Measurements from ENCODE around the gene CSH2. TPM values are rescaled to one million over a fixed set of nuclear protein-coding genes. Genes with fewer than 3 reads are reported as not detected.
"Not testable (repeated sequence)": the region's sequence is repeated elsewhere in the genome, so short reads cannot be mapped to it uniquely, and the experiment has no call there.

The CSH2 gene
- total and polyA plus RNA-seq, 2 donors from 2014 or later: not detected

DNA sequence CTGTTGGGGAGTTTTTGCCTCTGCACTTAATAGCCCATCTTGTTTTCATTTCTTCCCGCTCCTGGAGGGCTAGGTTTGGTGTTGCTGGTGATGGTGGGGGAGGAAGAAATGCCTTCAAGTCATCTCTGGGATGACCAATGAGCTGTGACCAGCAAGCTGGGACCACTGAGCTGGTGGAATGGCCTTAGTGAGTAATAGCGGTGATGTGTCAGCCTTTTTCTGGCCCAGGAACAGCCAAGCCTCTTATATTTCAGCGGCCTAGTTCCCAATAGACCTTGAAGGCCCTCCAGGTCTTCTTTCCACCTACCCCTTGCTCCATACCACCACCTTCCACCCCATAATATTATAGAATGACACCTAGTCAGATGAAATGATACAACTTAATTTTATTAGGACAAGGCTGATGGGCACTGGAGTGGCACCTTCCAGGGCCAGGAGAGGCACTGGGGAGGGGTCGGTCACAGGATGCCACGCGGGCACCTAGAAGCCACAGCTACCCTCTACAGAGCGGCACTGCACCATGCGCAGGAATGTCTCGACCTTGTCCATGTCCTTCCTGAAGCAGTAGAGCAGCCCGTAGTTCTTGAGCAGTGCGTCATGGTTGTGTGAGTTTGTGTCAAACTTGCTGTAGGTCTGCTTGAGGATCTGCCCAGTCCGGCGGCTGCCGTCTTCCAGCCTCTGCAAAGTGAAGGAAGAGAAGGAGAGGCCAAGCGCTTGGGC, 1.7 kb downstream of the CSH2 start:
- H3K4me1 ChIP-seq (ENCODE audit: control insufficient read depth in 2 of 3, insufficient read depth in 2 of 3, low read depth in 1 of 3, low read length in 3 of 3); H3K9me3 ChIP-seq (ENCODE audit: control insufficient read depth in 2 of 3, insufficient read depth in 1 of 3, low read length in 3 of 3); FAIRE-seq; intact Hi-C loops (cut with DNase I); H3K4me3 ChIP-seq (ENCODE audit: low read length in 3 of 3); DNase-seq; H3K27me3 ChIP-seq (ENCODE audit: control insufficient read depth, insufficient read depth, low read length); H3K36me3 ChIP-seq (ENCODE audit: control insufficient read depth in 2 of 3, insufficient read depth in 3 of 3, low read length in 3 of 3); H3K9ac ChIP-seq (ENCODE audit: low read length in 3 of 3); H3K27ac ChIP-seq (ENCODE audit: low read depth in 2 of 2, low read length in 2 of 2): not testable (repeated sequence)

DNA sequence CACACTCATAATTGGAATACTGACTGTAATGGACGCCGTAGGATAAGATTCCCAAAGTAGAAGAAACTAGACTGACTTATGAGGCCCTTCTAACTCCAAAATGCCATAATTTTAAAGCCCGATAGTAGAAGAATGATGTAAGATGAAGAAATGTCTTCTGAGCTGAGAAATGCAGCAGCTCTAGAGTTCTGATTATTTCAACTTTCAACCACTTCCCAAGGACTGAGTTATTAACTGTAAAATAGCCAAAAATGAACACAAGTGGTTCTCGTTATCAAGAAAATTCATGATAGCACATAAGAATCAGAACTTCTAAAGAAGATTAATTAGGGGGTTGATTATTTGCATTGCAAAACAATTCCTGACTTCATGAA, 3.2 kb downstream of the CSH2 start:
- H3K4me3 ChIP-seq (ENCODE audit: low read length in 3 of 3); H3K9ac ChIP-seq (ENCODE audit: low read length in 3 of 3); FAIRE-seq; H3K36me3 ChIP-seq (ENCODE audit: control insufficient read depth in 2 of 3, insufficient read depth in 3 of 3, low read length in 3 of 3); H3K4me1 ChIP-seq (ENCODE audit: control insufficient read depth in 2 of 3, insufficient read depth in 2 of 3, low read depth in 1 of 3, low read length in 3 of 3); intact Hi-C loops (cut with DNase I); H3K27me3 ChIP-seq (ENCODE audit: control insufficient read depth, insufficient read depth, low read length); H3K9me3 ChIP-seq (ENCODE audit: control insufficient read depth in 2 of 3, insufficient read depth in 1 of 3, low read length in 3 of 3); H3K27ac ChIP-seq (ENCODE audit: low read depth in 2 of 2, low read length in 2 of 2); DNase-seq: not testable (repeated sequence)

DNA sequence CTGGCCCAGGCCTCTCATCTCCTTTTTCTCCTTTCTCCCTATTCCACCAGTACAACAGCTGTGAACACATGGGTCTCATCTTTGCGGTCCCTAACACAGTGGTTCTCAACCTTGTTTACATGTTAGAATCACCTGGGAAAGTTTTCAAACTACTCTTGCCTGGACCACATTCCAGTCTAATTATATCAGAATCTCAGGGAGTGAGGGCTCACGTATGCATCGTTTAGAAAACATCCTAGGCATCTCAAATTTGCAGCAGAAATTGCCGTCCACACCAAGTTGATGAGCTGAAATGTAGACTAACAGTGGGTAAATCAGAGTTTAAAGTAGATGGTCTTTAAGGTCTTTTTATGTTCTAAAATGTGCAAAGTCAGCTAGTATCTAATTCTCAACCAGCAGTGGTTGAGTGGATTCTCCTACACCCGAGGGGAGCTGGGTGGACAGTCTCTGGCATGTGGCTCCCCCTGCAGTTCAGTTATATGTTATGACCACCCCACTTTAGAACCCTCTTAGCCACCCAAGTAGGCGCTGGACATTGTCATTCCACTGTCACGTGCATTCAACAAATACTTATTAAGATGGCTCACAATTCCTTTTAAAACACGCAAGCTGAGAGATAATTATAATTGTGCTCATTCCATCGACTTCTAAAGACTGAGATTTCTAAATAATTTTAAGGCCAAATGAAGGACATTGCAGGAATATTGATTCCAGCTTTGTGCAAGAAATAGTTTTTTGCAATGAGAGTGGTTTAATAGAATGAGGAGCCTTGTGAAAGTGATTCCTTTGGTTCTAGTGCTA, 3.8 kb downstream of the CSH2 start:
- DNase-seq; intact Hi-C loops (cut with DNase I): not testable (repeated sequence)

DNA sequence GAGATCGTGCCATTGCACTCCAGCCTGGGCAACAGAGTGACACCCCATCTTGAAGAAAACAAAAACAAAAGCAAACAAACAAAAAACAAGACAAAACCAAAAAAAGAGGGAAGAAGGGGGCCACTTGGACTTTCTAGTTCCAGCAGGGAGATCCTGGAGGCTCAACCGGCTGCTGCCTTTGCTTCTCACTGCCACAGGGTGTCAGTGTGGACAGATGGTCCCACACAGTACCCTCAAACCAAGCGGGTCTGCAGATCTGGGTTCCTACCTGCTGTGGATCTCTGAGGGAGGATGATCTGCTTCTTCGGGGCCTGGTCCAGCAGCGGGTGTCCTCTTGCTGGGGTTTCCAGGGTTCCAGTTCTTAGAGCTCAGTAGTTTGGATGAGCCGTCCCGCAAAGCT, 6.9 kb downstream of the CSH2 start:
- H3K36me3 ChIP-seq (ENCODE audit: control insufficient read depth in 2 of 3, insufficient read depth in 3 of 3, low read length in 3 of 3); H3K9me3 ChIP-seq (ENCODE audit: control insufficient read depth in 2 of 3, insufficient read depth in 1 of 3, low read length in 3 of 3); FAIRE-seq; DNase-seq; H3K9ac ChIP-seq (ENCODE audit: low read length in 3 of 3); H3K4me3 ChIP-seq (ENCODE audit: low read length in 3 of 3); H3K27me3 ChIP-seq (ENCODE audit: control insufficient read depth, insufficient read depth, low read length); intact Hi-C loops (cut with DNase I); H3K27ac ChIP-seq (ENCODE audit: low read depth in 2 of 2, low read length in 2 of 2); H3K4me1 ChIP-seq (ENCODE audit: control insufficient read depth in 2 of 3, insufficient read depth in 2 of 3, low read depth in 1 of 3, low read length in 3 of 3): not testable (repeated sequence)

More for the DNA sequence above, 3.8 kb downstream of the CSH2 start:
- not testable (repeated sequence) for H3K36me3 ChIP-seq (ENCODE audit: control insufficient read depth in 2 of 3, insufficient read depth in 3 of 3, low read length in 3 of 3); FAIRE-seq; H3K9ac ChIP-seq (ENCODE audit: low read length in 3 of 3); H3K9me3 ChIP-seq (ENCODE audit: control insufficient read depth in 2 of 3, insufficient read depth in 1 of 3, low read length in 3 of 3); H3K4me3 ChIP-seq (ENCODE audit: low read length in 3 of 3); H3K27me3 ChIP-seq (ENCODE audit: control insufficient read depth, insufficient read depth, low read length); H3K27ac ChIP-seq (ENCODE audit: low read depth in 2 of 2, low read length in 2 of 2); H3K4me1 ChIP-seq (ENCODE audit: control insufficient read depth in 2 of 3, insufficient read depth in 2 of 3, low read depth in 1 of 3, low read length in 3 of 3)

DNA sequence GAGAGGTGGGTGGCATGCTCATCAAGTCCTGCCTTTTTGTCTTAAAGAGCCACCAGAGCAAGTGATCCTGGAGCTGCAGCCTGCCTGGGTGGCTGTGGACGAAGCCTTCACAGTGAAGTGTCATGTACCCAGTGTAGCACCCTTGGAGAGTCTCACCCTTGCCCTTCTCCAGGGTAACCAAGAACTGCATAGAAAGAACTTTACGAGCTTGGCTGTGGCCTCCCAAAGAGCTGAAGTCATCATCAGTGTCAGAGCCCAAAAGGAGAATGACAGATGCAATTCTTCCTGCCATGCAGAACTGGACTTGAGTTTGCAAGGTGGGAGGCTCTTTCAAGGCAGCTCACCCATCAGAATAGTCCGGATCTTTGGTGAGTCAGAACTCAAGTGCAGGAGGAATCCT, 14.2 kb downstream of the CSH2 start:
- Histone ChIP-seq H3K4me1 (ENCODE audit: control insufficient read depth in 2 of 3, insufficient read depth in 2 of 3, low read depth in 1 of 3, low read length in 3 of 3) (no peaks in the 10 kb centered on the region), H3K4me3 (ENCODE audit: low read length in 3 of 3) (no peak overlapping the region), H3K36me3 (ENCODE audit: control insufficient read depth in 2 of 3, insufficient read depth in 3 of 3, low read length in 3 of 3) (no peaks in the 10 kb centered on the region), H3K27ac (ENCODE audit: low read depth in 2 of 2, low read length in 2 of 2) (no peak overlapping the region), H3K9ac (ENCODE audit: low read length in 3 of 3) (no peak overlapping the region), H3K27me3 (ENCODE audit: control insufficient read depth, insufficient read depth, low read length) (no peaks in the 10 kb centered on the region), H3K9me3 (ENCODE audit: control insufficient read depth in 2 of 3, insufficient read depth in 1 of 3, low read length in 3 of 3) (no peaks in the 10 kb centered on the region)
- DNase-seq: peak in 1 of 5 donors; percentile 18
- intact Hi-C loops (cut with DNase I): no loop called here
- TF ChIP-seq, protein P1, sequence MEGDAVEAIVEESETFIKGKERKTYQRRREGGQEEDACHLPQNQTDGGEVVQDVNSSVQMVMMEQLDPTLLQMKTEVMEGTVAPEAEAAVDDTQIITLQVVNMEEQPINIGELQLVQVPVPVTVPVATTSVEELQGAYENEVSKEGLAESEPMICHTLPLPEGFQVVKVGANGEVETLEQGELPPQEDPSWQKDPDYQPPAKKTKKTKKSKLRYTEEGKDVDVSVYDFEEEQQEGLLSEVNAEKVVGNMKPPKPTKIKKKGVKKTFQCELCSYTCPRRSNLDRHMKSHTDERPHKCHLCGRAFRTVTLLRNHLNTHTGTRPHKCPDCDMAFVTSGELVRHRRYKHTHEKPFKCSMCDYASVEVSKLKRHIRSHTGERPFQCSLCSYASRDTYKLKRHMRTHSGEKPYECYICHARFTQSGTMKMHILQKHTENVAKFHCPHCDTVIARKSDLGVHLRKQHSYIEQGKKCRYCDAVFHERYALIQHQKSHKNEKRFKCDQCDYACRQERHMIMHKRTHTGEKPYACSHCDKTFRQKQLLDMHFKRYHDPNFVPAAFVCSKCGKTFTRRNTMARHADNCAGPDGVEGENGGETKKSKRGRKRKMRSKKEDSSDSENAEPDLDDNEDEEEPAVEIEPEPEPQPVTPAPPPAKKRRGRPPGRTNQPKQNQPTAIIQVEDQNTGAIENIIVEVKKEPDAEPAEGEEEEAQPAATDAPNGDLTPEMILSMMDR (IDR thresholded peaks at IDR 0.05; ENCODE audit: borderline replicate concordance, extremely low read depth, insufficient read depth): no peak
- no peak for FAIRE-seq

DNA sequence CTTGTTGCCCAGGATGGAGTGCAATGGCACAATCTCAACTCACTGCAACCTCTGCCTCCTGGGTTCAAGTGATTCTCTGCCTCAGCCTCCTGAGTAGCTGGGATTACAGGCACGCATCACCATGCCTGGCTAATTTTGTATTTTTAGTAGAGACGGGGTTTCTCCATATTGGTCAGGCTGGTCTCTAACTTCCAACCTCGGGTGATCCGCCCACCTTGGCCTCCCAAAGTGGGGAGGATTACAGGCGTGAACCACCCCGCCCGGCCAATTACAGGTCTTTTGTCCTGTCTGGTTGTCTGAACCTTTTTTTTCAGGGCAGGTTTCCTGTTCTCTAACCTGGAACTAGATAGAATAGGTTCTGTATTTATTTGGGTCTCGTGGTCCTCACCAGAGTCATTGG, 17.1 kb downstream of the CSH2 start:
- H3K9me3 ChIP-seq (ENCODE audit: control insufficient read depth in 2 of 3, insufficient read depth in 1 of 3, low read length in 3 of 3); H3K27ac ChIP-seq (ENCODE audit: low read depth in 2 of 2, low read length in 2 of 2); FAIRE-seq; H3K27me3 ChIP-seq (ENCODE audit: control insufficient read depth, insufficient read depth, low read length); H3K9ac ChIP-seq (ENCODE audit: low read length in 3 of 3); intact Hi-C loops (cut with DNase I); H3K4me3 ChIP-seq (ENCODE audit: low read length in 3 of 3); H3K4me1 ChIP-seq (ENCODE audit: control insufficient read depth in 2 of 3, insufficient read depth in 2 of 3, low read depth in 1 of 3, low read length in 3 of 3); H3K36me3 ChIP-seq (ENCODE audit: control insufficient read depth in 2 of 3, insufficient read depth in 3 of 3, low read length in 3 of 3): not testable (repeated sequence)
- peak in 1 of 5 donors; percentile 34 for DNase-seq
